ENCODE results near the gene WWOX. TPM values are rescaled to one million over a fixed set of nuclear protein-coding genes. Genes with fewer than 3 reads are reported as not detected.
A peak's percentile ranks its signal among the peaks of the same experiment; 100 is the strongest.

WWOX gene
- total and polyA plus RNA-seq, 2 of the 13 experiments (the other 11 are each of a cell fraction or from before 2014, with no cell fraction given), result 9.1 to 37.4 TPM

GRCh38 chr16:79081297-79082066 lies 982.0 kb downstream of the WWOX start (continued):
- TF ChIP-seq TERF1 (CRISPR knock-in tag; IDR thresholded peaks at IDR 0.05), result no peak
- TF ChIP-seq KAT8 (CRISPR knock-in tag; IDR thresholded peaks at IDR 0.05), result no peak
- no peak for TF ChIP-seq ZFP82 (CRISPR knock-in tag; IDR thresholded peaks at IDR 0.05; ENCODE audit: borderline replicate concordance)
- no peak for TF ChIP-seq KDM1A (CRISPR knock-in tag; IDR thresholded peaks at IDR 0.05)
- TF ChIP-seq USF2 (IDR thresholded peaks at IDR 0.05; ENCODE audit: low read depth, low read length), result no peak
- no peak for TF ChIP-seq USF2 (CRISPR knock-in tag; IDR thresholded peaks at IDR 0.05; ENCODE audit: borderline replicate concordance)
- TF ChIP-seq ZBTB3 (CRISPR knock-in tag; IDR thresholded peaks at IDR 0.05; ENCODE audit: borderline replicate concordance, low read depth), result no peak
- TF ChIP-seq FOSL1 (CRISPR knock-in tag; IDR thresholded peaks at IDR 0.05; ENCODE audit: borderline replicate concordance), result no peak
- no peak; the same call in 1 of the 2 replicates for TF ChIP-seq ZNF788 (CRISPR knock-in tag; IDR thresholded peaks at IDR 0.05; ENCODE audit: borderline replicate concordance)
- no peak for TF ChIP-seq ZNF510 (CRISPR knock-in tag; IDR thresholded peaks at IDR 0.05; ENCODE audit: low read depth)
- no peak for TF ChIP-seq ARNTL (CRISPR knock-in tag; IDR thresholded peaks at IDR 0.05)
- TF ChIP-seq SOX6 (IDR thresholded peaks at IDR 0.05), result no peak
- peak; percentile 79 for TF ChIP-seq SOX6 (CRISPR knock-in tag; IDR thresholded peaks at IDR 0.05)
- no peak for TF ChIP-seq SP4 (CRISPR knock-in tag; IDR thresholded peaks at IDR 0.05)
- no peak for TF ChIP-seq NFAT5 (CRISPR knock-in tag; IDR thresholded peaks at IDR 0.05)
- TF ChIP-seq ZFYVE20 (CRISPR knock-in tag; IDR thresholded peaks at IDR 0.05; ENCODE audit: borderline replicate concordance, low read depth), result no peak
- TF ChIP-seq AGO1 (IDR thresholded peaks at IDR 0.05; ENCODE audit: low read depth, low read length, poor library complexity, severe bottlenecking), result no peak
- TF ChIP-seq ZNF326 (CRISPR knock-in tag; IDR thresholded peaks at IDR 0.05; ENCODE audit: borderline replicate concordance), result no peak
- no peak for TF ChIP-seq SOX13 (IDR thresholded peaks at IDR 0.05)
- TF ChIP-seq SOX13 (CRISPR knock-in tag; conservative IDR thresholded peaks at IDR 0.05 in 1 of 2, IDR thresholded peaks at IDR 0.05 in 1 of 2), result peak in 1 of 2 experiments; percentile 59; a peak in 1 of 4 replicates
- TF ChIP-seq ZNF230 (CRISPR knock-in tag; IDR thresholded peaks at IDR 0.05), result no peak
